Measurements from ENCODE around the gene USF3. TPM values are rescaled to one million over a fixed set of nuclear protein-coding genes. Genes with fewer than 3 reads are reported as not detected.
"Not testable (repeated sequence)": the region's sequence is repeated elsewhere in the genome, so short reads cannot be mapped to it uniquely, and the experiment has no call there.

USF3 gene
- total RNA-seq, 1 donor from 2014 or later = 11.3 TPM

DNA sequence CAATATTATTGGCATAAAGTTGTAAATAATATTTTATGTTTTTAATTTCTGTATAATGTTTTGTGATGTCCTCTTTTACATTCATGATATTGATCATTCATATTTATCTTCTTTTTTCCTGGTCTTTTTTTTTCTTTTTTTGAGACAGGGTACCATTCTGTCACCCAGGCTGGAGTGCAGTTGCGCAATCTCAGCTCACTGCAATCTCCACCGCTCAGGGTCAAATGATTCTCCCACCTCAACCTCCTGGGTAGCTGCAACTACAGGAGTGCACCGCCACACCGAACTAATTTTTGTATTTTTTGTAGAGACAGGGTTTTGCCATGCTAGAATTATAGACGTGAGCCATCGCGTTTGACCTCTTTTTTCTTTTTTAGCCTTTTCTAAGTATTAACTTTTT, 52.9 kb downstream of the USF3 start:
- TF ChIP-seq, protein P1, sequence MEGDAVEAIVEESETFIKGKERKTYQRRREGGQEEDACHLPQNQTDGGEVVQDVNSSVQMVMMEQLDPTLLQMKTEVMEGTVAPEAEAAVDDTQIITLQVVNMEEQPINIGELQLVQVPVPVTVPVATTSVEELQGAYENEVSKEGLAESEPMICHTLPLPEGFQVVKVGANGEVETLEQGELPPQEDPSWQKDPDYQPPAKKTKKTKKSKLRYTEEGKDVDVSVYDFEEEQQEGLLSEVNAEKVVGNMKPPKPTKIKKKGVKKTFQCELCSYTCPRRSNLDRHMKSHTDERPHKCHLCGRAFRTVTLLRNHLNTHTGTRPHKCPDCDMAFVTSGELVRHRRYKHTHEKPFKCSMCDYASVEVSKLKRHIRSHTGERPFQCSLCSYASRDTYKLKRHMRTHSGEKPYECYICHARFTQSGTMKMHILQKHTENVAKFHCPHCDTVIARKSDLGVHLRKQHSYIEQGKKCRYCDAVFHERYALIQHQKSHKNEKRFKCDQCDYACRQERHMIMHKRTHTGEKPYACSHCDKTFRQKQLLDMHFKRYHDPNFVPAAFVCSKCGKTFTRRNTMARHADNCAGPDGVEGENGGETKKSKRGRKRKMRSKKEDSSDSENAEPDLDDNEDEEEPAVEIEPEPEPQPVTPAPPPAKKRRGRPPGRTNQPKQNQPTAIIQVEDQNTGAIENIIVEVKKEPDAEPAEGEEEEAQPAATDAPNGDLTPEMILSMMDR (IDR thresholded peaks at IDR 0.05; ENCODE audit: insufficient read depth, low read length, poor library complexity, severe bottlenecking) = no peak
- no peak for DNase-seq (ENCODE audit: low read depth)
- Histone ChIP-seq H3K4me3 (ENCODE audit: low read depth, low read length) (no peak overlapping the region), H3K36me3 (ENCODE audit: control insufficient read depth, insufficient read depth, low read length) (no peaks in the 10 kb centered on the region), H3K27me3 (ENCODE audit: control insufficient read depth, insufficient read depth, low read length) (no peaks in the 10 kb centered on the region)

DNA sequence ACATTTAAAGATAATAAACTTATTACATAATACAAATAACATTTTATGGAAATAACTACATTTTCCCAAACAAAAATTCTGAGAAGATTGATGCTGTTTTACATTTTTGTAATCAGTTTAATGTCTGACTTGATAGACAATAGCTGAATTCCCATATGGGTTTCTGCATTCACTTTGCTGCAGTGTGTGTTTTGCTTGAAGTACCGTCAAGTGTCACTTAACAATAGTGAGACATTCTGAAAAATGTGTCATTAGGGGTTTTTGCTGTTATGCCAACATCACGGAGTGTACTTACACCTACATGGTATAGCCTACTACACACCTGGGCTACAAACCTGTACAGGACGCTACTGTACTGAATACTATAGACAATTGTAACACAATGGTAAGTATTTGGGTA, 57.5 kb downstream of the USF3 start:
- Histone ChIP-seq H3K4me3 (ENCODE audit: low read depth, low read length) (no peak overlapping the region), H3K27me3 (ENCODE audit: control insufficient read depth, insufficient read depth, low read length) (no peaks in the 10 kb centered on the region), H3K36me3 (ENCODE audit: control insufficient read depth, insufficient read depth, low read length) (no peaks in the 10 kb centered on the region)
- DNase-seq (ENCODE audit: low read depth) = no peak
- TF ChIP-seq, protein P1 (IDR thresholded peaks at IDR 0.05; ENCODE audit: insufficient read depth, low read length, poor library complexity, severe bottlenecking) = no peak

DNA sequence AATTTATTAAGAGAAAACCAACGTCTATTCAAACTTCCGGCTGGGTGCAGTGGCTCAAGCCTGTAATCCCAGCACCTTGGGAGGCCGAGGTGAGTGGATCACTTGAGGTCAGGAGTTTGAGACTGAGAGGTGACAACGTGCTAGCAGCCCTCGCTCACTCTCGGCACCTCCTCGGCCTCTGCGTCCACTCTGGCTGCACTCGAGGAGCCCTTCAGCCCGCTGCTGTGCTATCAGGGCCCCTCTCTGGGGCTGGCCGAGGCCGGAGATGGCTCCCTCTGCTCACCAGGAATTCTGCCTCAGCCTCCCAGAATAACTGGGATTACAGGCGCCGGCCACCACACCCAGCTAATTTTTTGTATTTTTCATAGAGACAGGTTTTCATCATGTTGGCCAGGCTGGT, 58.7 kb downstream of the USF3 start:
- Histone ChIP-seq H3K27me3 (ENCODE audit: control insufficient read depth, insufficient read depth, low read length) (no peaks in the 10 kb centered on the region), H3K4me3 (ENCODE audit: low read depth, low read length) (no peak overlapping the region), H3K36me3 (ENCODE audit: control insufficient read depth, insufficient read depth, low read length) (no peaks in the 10 kb centered on the region)
- TF ChIP-seq, protein P1 (IDR thresholded peaks at IDR 0.05; ENCODE audit: insufficient read depth, low read length, poor library complexity, severe bottlenecking) = no peak
- no peak for DNase-seq (ENCODE audit: low read depth)

DNA sequence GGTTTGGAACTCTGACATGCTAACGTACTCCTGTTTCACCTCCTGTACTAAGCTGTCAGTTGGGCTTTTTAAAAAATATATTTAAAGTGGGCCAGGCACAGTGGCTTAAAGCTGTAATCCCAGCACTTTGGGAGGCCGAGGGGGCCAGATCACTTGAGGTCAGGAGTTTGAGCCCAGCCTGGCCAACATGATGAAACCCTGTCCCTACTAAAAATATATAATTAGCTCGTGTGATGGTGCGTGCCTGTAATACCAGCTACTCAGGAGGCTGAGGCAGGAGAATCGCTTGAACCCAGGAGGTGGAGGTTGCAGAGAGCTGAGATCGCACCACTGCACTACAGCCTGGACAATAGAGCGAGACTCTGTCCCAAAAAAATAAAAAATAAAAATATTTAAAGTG, 60.4 kb downstream of the USF3 start:
- not testable (repeated sequence) for H3K4me3 ChIP-seq (ENCODE audit: low read depth, low read length); DNase-seq (ENCODE audit: low read depth); H3K27me3 ChIP-seq (ENCODE audit: control insufficient read depth, insufficient read depth, low read length); H3K36me3 ChIP-seq (ENCODE audit: control insufficient read depth, insufficient read depth, low read length)

DNA sequence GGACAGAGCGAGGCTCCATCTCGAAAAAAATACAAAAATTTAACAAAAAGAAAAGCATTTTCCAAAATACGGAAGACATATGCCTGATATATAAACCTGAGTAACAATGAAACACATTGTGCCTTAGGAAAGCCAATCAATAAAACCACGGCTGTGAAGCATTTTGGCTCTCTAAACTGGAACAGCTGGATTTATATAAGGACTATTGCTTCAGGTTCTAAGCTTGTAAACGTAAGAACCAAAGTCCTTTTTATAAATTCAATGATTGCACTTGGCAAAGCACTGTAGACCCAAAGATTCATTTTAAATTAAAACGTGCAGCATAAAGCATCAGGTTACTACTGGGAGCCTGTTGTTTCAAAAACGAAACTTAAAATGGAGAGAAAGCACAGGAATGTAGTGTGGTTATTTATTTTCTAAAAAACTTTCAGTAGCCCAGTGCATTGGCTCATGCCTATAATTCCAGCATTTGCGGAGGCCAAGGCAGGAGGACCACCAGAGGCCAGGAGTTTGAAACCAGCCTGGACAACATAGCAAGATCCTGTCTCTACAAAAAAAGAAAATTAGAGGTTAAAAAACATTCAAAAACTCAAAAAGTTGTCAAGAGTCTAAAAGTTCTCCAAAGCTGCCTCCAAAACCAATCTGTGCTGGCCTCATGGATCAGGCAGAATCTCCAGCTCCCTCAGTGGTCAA, 61.5 kb downstream of the USF3 start:
- Histone ChIP-seq H3K27me3 (ENCODE audit: control insufficient read depth, insufficient read depth, low read length) (no peaks in the 10 kb centered on the region), H3K4me3 (ENCODE audit: low read depth, low read length) (no peak overlapping the region), H3K36me3 (ENCODE audit: control insufficient read depth, insufficient read depth, low read length) (no peaks in the 10 kb centered on the region)
- TF ChIP-seq, protein P1 (IDR thresholded peaks at IDR 0.05; ENCODE audit: insufficient read depth, low read length, poor library complexity, severe bottlenecking) = no peak
- DNase-seq (ENCODE audit: low read depth) = no peak

DNA sequence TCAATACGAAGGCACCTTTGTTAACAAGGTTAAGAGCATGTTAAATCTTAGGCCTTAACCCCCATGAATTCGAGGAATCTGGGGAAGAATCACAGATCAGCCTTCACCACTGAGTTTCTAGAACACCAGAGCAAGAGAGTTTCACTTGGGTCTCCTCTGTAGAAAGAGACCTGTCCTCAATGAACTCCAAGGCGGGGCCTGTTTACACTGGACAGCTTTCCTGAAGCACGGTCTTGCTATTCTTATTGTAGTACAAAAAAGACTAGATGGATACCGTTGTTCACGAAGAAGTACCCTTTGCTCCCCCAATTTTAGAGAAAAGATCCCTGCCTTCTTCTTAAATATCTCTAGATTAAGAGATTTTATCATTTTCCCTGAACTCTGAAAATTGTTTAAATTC, 64.9 kb downstream of the USF3 start:
- TF ChIP-seq, protein P1 (IDR thresholded peaks at IDR 0.05; ENCODE audit: insufficient read depth, low read length, poor library complexity, severe bottlenecking) = no peak
- Histone ChIP-seq H3K4me3 (ENCODE audit: low read depth, low read length) (no peak overlapping the region), H3K27me3 (ENCODE audit: control insufficient read depth, insufficient read depth, low read length) (no peaks in the 10 kb centered on the region), H3K36me3 (ENCODE audit: control insufficient read depth, insufficient read depth, low read length) (no peaks in the 10 kb centered on the region)
- DNase-seq (ENCODE audit: low read depth) = no peak
